ENCODE data around the gene PLA2G7. TPM values are rescaled to one million over a fixed set of nuclear protein-coding genes. Genes with fewer than 3 reads are reported as not detected.

PLA2G7 gene
- total and polyA plus RNA-seq, 2 of the 8 experiments (the other 6 are each of a cell fraction or from before 2014, with no cell fraction given): 1.5 to 2.2 TPM

- H3K18ac ChIP-seq (ENCODE audit: extremely low read depth, low read length): no peak overlapping the region
- no peak overlapping the region for H3K23ac ChIP-seq (ENCODE audit: insufficient read length)
- H3K23me2 ChIP-seq (ENCODE audit: low read depth, low read length): no peaks in the 10 kb centered on the region
- H4K91ac ChIP-seq (replicated peaks; ENCODE audit: insufficient read length, low read length): no peak overlapping the region
- H3K4me2 ChIP-seq (ENCODE audit: insufficient read depth in 1 of 2, low read depth in 2 of 2, low read length in 2 of 2): no peak overlapping the region
- no peak overlapping the region for H2BK120ac ChIP-seq (replicated peaks; ENCODE audit: low read depth, low read length)
- no peak overlapping the region for H4K5ac ChIP-seq (ENCODE audit: insufficient read length, low read depth, low read length)
- no peaks in the 10 kb centered on the region for H4K20me1 ChIP-seq (replicated peaks in 1 of 2; ENCODE audit: control insufficient read depth in 1 of 2, insufficient read depth in 2 of 2, low read length in 2 of 2)
- no peak overlapping the region for H3K27ac ChIP-seq (ENCODE audit: low read depth, low read length)
- H2AFZ ChIP-seq (ENCODE audit: low read length): 0 out of 2 replicates have a peak overlapping the region, but pooled peaks have one; percentile 19
- no peak overlapping the region for H2BK12ac ChIP-seq (ENCODE audit: low read depth, low read length)
- no peaks in the 10 kb centered on the region for H3K36me3 ChIP-seq (ENCODE audit: control insufficient read depth in 2 of 4, insufficient read depth in 4 of 4, low read length in 3 of 4)
- no peak overlapping the region for H4K8ac ChIP-seq (ENCODE audit: extremely low read depth, insufficient read depth, low read length)
- CTCF ChIA-PET (ENCODE audit: partially characterized antibody): interaction anchor here (1.0 kb wide), 1 partner anchor 14 kb away, joined by 3 read pairs; no protein-coding TSS in a partner anchor
- POLR2A ChIA-PET (ENCODE audit: partially characterized antibody): no interaction called here
- no peak overlapping the region for H3K14ac ChIP-seq (ENCODE audit: insufficient read length)
- H2BK5ac ChIP-seq (ENCODE audit: low read depth, low read length): no peak overlapping the region
- no peaks in the 10 kb centered on the region for H3K79me2 ChIP-seq (ENCODE audit: control insufficient read depth in 1 of 2, insufficient read depth in 2 of 2, low read length in 2 of 2)
- H3K4me3 ChIP-seq (ENCODE audit: extremely low read depth in 1 of 4, insufficient read depth in 2 of 4, low read depth in 3 of 4, low read length in 4 of 4): no peak overlapping the region
- H3K27me3 ChIP-seq (replicated peaks in 1 of 4; ENCODE audit: control insufficient read depth in 3 of 4, extremely low read depth in 1 of 4, insufficient read depth in 3 of 4, low read length in 3 of 4): no peaks in the 10 kb centered on the region
- H3K4ac ChIP-seq (replicated peaks; ENCODE audit: insufficient read length, low read depth, low read length): no peak overlapping the region
- TF ChIP-seq SAP30 (IDR thresholded peaks at IDR 0.05; ENCODE audit: insufficient read depth, insufficient replicate concordance, low read length) (no peak), BCL11A (IDR thresholded peaks at IDR 0.05; ENCODE audit: low read depth in 2 of 2, low read length in 2 of 2) (no peak), TAF7 (optimal IDR thresholded peaks at IDR 0.05; ENCODE audit: borderline replicate concordance, low read depth, low read length) (no peak), CTBP2 (IDR thresholded peaks at IDR 0.05; ENCODE audit: borderline replicate concordance, insufficient read depth, insufficient read length, low read length) (no peak), SP4 (IDR thresholded peaks at IDR 0.05; ENCODE audit: low read length) (no peak), CHD2 (IDR thresholded peaks at IDR 0.05; ENCODE audit: low read length) (no peak), POU5F1 (IDR thresholded peaks at IDR 0.05; ENCODE audit: low read depth, low read length) (no peak), TCF12 (IDR thresholded peaks at IDR 0.05; ENCODE audit: low read depth, low read length) (no peak), CREB1 (IDR thresholded peaks at IDR 0.05) (no peak), MAFK (IDR thresholded peaks at IDR 0.05; ENCODE audit: low read depth, low read length) (no peak), SUZ12 (IDR thresholded peaks at IDR 0.05; ENCODE audit: low read length) (no peak), YY1 (IDR thresholded peaks at IDR 0.05; ENCODE audit: low read depth, low read length) (no peak), BACH1 (IDR thresholded peaks at IDR 0.05; ENCODE audit: low read length) (no peak), GTF2F1 (IDR thresholded peaks at IDR 0.05; ENCODE audit: borderline replicate concordance, low read depth, low read length) (no peak)
- H2BK15ac ChIP-seq (ENCODE audit: low read length): no peak overlapping the region
- no peak overlapping the region for H3K9ac ChIP-seq (replicated peaks in 1 of 4; ENCODE audit: extremely low read depth in 1 of 4, low read depth in 3 of 4, low read length in 3 of 4)
- FAIRE-seq: no peak
- no peaks in the 10 kb centered on the region for H3K79me1 ChIP-seq (ENCODE audit: low read depth, low read length)
- H3K56ac ChIP-seq (replicated peaks; ENCODE audit: insufficient read length, low read depth, low read length): no peak overlapping the region
- WGBS, 2 experiments (ENCODE audit: extremely low coverage in 1 of 2, insufficient coverage in 1 of 2, insufficient read length in 1 of 2, insufficient replicate concordance in 2 of 2, low coverage in 1 of 2, low lambda C conversion rate in 2 of 2, missing lambda C conversion rate in 1 of 2): 92% methylated on average over 2 of the region's 2 CpGs; no CpG with 5 or more reads in 1 of the 2 experiments
- H2AK5ac ChIP-seq (ENCODE audit: low read depth, low read length): no peak overlapping the region
- H3K9me3 ChIP-seq (ENCODE audit: insufficient read depth in 2 of 2, low read depth in 1 of 2, low read length in 1 of 2): no peaks in the 10 kb centered on the region
- no peak overlapping the region for H2BK20ac ChIP-seq (ENCODE audit: low read length)
- H3K4me1 ChIP-seq (replicated peaks in 1 of 4; ENCODE audit: control insufficient read depth in 3 of 4, insufficient read depth in 4 of 4, low read length in 3 of 4): no peaks in the 10 kb centered on the region
- DNase-seq (ENCODE audit: low read depth in 1 of 2, low spot score in 2 of 2): no peak
These were observed 28.3 kb upstream of the PLA2G7 start for GRCh38 chr6:46763466-46763865.

All from H1 (cell line).